ENCODE results near the gene WWOX. TPM values are rescaled to one million over a fixed set of nuclear protein-coding genes. Genes with fewer than 3 reads are reported as not detected.
"Not testable (repeated sequence)": the region's sequence is repeated elsewhere in the genome, so short reads cannot be mapped to it uniquely, and the experiment has no call there.

The WWOX gene
- total RNA-seq, 2 donors from 2014 or later: 23.0 to 31.7 TPM

- peaks cover 3 to 9% of the 10 kb centered on the region in 2 donors for H3K4me1 Mint-ChIP-seq (ENCODE audit: low read depth in 2 of 2)
- peaks cover 0 to 2% of the 10 kb centered on the region in 2 donors for H3K27me3 Mint-ChIP-seq
- DNase-seq (ENCODE audit: low spot score) (no peak), ATAC-seq (no peak)
- no peaks in the 10 kb centered on the region for H3K9me3 Mint-ChIP-seq
- H3K36me3 Mint-ChIP-seq: no peaks in the 10 kb centered on the region
- no peak overlapping the region for H3K4me3 Mint-ChIP-seq
- H3K27ac Mint-ChIP-seq: no peak overlapping the region
Measured at GRCh38 chr16:79253100-79253631, 1153.7 kb downstream of the WWOX start.

GRCh38 chr16:79257953-79258490, 1158.6 kb downstream of the WWOX start:
- ATAC-seq (peak in 1 of 2 donors; percentile 56), DNase-seq (ENCODE audit: low spot score) (no peak)
- Mint-ChIP-seq H3K36me3 (no peaks in the 10 kb centered on the region), H3K9me3 (no peaks in the 10 kb centered on the region), H3K4me3 (no peak overlapping the region), H3K4me1 (ENCODE audit: low read depth in 2 of 2) (peaks cover 12 to 16% of the 10 kb centered on the region in 2 donors), H3K27me3 (peaks cover 0 to 2% of the 10 kb centered on the region in 2 donors), H3K27ac (no peak overlapping the region)

- not testable (repeated sequence) for DNase-seq (ENCODE audit: low spot score); H3K27ac Mint-ChIP-seq; H3K9me3 Mint-ChIP-seq; H3K36me3 Mint-ChIP-seq; H3K4me3 Mint-ChIP-seq; ATAC-seq
- H3K27me3 Mint-ChIP-seq: peaks cover 0 to 12% of the 10 kb centered on the region in 2 donors
- peaks cover 12 to 21% of the 10 kb centered on the region in 2 donors for H3K4me1 Mint-ChIP-seq (ENCODE audit: low read depth in 2 of 2)
Measured at GRCh38 chr16:79260890-79261289, 1161.4 kb downstream of the WWOX start.

GRCh38 chr16:79261481-79261940, 1162.1 kb downstream of the WWOX start:
- ATAC-seq (peak in 1 of 2 donors; percentile 55), DNase-seq (ENCODE audit: low spot score) (no peak)
- peaks cover 13 to 25% of the 10 kb centered on the region in 2 donors for H3K4me1 Mint-ChIP-seq (ENCODE audit: low read depth in 2 of 2)
- H3K4me3 Mint-ChIP-seq: no peak overlapping the region
- peaks cover under 1% of the 10 kb centered on the region for H3K36me3 Mint-ChIP-seq
- no peaks in the 10 kb centered on the region for H3K9me3 Mint-ChIP-seq
- no peak overlapping the region for H3K27ac Mint-ChIP-seq
- H3K27me3 Mint-ChIP-seq: peaks cover 0 to 13% of the 10 kb centered on the region in 2 donors

- peaks cover 6% of the 10 kb centered on the region for H3K36me3 Mint-ChIP-seq
- no peak for DNase-seq (ENCODE audit: low spot score)
- ATAC-seq: no peak
- H3K4me1 Mint-ChIP-seq (ENCODE audit: low read depth in 2 of 2): peaks cover 17 to 31% of the 10 kb centered on the region in 2 donors
- no peaks in the 10 kb centered on the region for H3K9me3 Mint-ChIP-seq
- no peak overlapping the region for H3K27ac Mint-ChIP-seq
- no peak overlapping the region for H3K4me3 Mint-ChIP-seq
- H3K27me3 Mint-ChIP-seq: peaks cover 0 to 17% of the 10 kb centered on the region in 2 donors
Measured at GRCh38 chr16:79261944-79262552, 1162.6 kb downstream of the WWOX start.

Other genes with a start within 250 kb of the WWOX start
- not detected for gene CLEC3A, start 77.1 kb upstream of the WWOX start, total RNA-seq